Activated CD8-positive, alpha-beta memory T cell treated with anti-CD3 and anti-CD28 coated beads for 36 hours (primary cell): ENCODE results near the gene DACT1. TPM values are rescaled to one million over a fixed set of nuclear protein-coding genes. Genes with fewer than 3 reads are reported as not detected.

Experiments used
- total RNA-seq, 2 experiments: library from RNA; stranded (reverse); gene quantifications; one replicate each; pipeline ENCODE4 v1.2.3, GENCODE V29; 2021

DACT1 gene
- total RNA-seq, 2 experiments from 2014 or later = 0.48 TPM

Other genes with a start within 250 kb of the DACT1 start
- not detected for gene TOMM20L, start 242.0 kb upstream of the DACT1 start, total RNA-seq
- 10 to 100 TPM; 79.8 to 80.3 TPM for gene TIMM9, start 210.4 kb upstream of the DACT1 start, total RNA-seq
- 10 to 100 TPM; 19.1 to 20.6 TPM for gene KIAA0586, start 210.2 kb upstream of the DACT1 start, total RNA-seq